Measurements from ENCODE around the gene EIF3B. TPM values are rescaled to one million over a fixed set of nuclear protein-coding genes. Genes with fewer than 3 reads are reported as not detected.
"Not testable (repeated sequence)": the region's sequence is repeated elsewhere in the genome, so short reads cannot be mapped to it uniquely, and the experiment has no call there.

The EIF3B gene
- total RNA-seq, 1 donor from 2014 or later = 239 TPM

- peak; percentile 96 for DNase-seq (ENCODE audit: low read depth)
Observed at GRCh38 chr7:2399848-2400587, 45.4 kb downstream of the EIF3B start.

- no peak for DNase-seq (ENCODE audit: low read depth)
Observed at GRCh38 chr7:2402687-2403013, 48.0 kb downstream of the EIF3B start.

DNA sequence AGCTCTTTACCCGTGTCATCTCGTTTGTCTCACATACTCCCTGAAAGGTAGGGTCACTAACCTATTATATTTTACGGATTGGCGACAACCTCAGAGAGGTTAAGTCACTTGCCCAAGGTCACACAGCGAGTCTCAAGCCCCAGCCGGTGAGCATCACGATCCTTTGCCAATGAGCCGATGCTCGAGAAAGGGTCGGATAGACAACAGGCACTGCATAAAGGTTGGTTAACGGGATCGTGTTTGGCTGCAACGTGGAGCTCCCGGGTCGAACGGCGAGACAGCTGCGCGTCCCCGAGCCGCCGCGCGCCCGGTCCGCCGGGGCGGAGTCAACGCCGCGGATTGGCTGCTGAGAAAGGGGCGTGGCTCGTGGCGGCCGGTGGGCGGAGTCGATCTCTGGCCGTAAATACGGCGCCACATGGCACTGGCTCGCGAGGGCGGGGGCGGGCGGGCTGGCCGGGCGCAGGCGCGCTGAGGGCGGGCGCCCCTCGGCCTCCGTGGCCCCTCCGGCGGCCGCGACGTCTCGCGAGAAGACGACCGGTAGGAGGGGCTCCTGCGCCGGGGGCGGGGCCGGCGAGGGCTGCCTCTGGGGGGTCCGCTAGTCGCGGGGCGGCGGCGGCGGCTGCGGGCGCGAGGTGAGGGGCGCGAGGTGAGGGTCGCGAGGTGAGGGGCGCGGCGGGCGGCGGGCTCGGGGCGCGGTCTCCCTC, 48.5 kb downstream of the EIF3B start, which contains the start of gene CHST12:
TSS of gene CHST12 (plus strand) at position 598 of the 704 bp plus-strand sequence. CDS start 29,029 bp downstream, outside the sequence.
- peak; percentile 73 for DNase-seq (ENCODE audit: low read depth)

- DNase-seq (ENCODE audit: low read depth) = no peak
Observed at GRCh38 chr7:2403718-2404648, 49.4 kb downstream of the EIF3B start.

DNA sequence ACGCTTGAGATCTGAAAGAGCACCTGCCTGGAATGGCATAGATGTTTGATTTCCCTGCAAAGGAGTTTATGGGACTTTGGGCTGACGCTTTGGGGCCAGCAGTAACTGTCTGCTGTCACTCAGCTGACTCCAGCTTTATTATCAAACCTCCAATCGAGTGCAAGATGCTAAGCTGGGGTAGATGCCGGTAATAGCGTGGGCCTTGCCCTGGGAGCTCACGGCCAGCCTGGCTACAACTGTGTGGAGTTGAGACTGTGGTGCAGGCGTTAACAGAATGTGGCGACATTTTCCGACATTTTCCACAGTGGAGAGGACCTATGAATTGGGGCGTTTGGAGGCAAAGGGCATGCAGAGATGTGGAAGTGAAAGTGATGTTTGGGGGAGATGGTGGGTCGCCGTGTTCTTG, 50.1 kb downstream of the EIF3B start:
- no peak for DNase-seq (ENCODE audit: low read depth)

- DNase-seq (ENCODE audit: low read depth) = no peak
Observed at GRCh38 chr7:2405201-2405600, 50.6 kb downstream of the EIF3B start.

DNA sequence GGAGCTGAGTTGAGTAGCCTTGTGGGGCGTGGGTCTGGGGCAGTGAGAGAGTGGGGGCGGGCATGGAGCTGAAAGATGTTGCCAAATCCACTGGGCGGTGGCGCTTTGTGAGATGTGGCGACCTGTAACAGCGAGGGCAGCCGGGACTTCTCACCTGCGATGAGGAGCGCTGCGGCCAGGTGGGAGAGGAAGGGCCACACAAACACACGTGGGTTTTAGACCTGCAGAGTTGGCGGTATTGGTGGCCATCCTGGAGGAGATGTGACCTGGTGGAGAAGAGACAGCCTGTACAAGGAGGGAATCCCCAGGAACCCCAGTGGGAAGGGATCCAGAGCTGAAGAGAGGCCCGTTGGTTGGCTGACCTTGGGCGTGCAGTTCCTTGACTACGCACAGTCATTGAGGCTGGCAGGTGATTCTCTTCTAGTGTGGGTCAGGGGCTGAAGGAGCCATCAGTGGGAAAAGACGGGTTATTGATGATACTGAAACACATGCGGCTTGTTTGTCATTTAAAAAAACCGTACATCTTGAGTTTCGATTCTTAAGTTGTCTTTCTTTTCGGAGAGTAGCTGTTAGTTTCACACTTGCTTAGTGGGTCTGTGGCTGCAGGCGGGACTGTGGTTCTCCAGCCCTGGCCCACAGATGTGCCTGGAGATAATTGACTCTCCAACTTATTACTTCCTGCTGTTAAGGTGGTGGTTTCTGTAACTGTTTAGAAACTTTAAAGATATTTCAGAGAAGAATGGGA, 51.1 kb downstream of the EIF3B start:
- DNase-seq (ENCODE audit: low read depth) = no peak

GRCh38 chr7:2409745-2410414, 55.3 kb downstream of the EIF3B start:
- DNase-seq (ENCODE audit: low read depth) = no peak

DNA sequence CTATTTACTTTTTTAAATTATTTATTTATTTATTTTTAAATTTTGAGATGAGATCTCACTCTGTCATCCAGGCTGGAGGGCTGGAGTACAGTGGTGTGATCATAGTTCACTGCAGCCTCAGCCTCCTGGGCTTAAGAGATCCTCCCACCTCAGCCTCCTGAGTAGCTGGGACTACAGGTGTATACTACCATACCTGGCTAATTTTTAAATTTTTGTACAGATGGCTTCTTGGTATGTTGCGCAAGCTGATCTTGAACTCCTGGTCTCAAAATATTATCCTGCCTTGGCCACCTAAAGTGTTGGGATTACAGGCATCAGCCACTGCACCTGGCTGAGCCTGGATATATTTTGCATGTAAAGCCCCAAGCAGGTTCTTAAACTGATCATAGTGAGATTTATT, 56.4 kb downstream of the EIF3B start:
- no peak for DNase-seq (ENCODE audit: low read depth)

- DNase-seq (ENCODE audit: low read depth) = no peak
Observed at GRCh38 chr7:2411815-2412586, 57.4 kb downstream of the EIF3B start.

DNA sequence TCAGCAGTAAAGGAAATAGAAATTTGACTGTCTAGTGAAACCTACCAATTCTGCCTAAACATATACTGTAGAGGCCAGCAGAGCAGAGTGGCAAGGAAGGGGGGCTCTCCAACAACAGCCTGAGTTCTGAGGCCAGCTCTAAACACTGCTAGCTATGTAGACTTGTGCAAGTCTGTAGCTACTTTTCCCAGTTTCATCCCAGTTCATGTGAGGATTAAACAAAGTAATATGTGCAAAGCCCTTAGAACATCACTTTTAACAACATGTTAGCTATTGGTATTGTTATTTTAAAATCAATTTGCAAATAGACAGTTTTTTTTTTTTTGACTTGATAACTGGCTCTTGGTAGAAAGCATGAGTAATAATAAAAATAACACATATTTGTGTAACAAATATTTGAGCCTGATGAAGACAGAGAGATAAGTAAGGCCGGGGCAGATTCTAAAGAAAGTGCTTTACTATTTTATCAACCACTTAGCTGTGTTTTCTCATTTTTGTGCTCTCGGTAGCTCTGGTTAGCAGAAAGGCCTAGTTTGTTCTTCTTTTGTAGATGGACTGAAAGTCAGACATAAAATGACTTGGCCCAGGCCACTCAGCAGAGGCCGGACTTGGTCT, 58.1 kb downstream of the EIF3B start:
- no peak for DNase-seq (ENCODE audit: low read depth)

GRCh38 chr7:2416063-2416462, 61.4 kb downstream of the EIF3B start:
- no peak for DNase-seq (ENCODE audit: low read depth)

- no peak for DNase-seq (ENCODE audit: low read depth)
Observed at GRCh38 chr7:2416650-2417049, 62.0 kb downstream of the EIF3B start.

DNA sequence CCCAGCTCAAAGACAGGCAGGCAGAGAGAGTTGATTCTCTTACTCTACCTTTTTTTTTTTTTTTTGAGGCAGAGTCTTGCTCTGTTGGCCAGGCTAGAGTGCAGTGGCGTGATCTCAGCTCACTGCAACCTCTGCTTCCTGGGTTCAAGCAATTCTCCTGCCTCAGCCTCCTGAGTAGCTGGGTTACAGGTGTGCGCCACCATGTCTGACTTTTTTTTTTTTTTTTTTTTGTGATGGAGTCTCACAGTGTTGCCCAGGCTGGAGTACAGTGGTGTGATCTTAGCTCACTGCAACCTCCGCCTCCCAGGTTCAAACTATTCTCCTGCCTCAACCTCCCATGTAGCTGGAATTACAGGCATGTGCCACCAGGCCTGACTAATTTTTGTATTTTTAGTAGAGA, 62.6 kb downstream of the EIF3B start:
- DNase-seq (ENCODE audit: low read depth) = not testable (repeated sequence)

DNA sequence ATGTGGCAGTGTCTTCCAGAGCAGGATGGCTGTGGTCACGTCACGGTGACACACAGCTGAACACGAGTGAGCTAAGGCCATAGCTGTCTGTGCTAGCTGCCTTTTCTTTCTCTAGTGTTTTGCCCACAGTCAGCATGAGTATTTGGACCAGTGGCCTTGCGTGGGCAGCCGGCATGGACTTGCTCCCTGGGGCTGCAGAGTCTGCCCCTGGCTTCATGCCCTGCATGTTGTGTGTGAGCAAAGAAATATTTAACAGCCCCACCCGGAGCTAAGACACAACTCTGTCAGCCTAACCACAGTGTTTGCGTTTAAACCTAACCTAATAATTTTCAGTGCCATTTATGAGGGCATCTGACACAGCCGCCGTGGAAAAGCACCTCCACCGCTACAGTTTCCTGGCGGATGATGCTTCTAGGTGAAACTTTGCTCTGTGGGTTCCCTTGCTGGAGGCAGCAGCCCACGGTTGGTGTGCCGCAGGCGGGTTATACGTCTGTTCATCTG, 63.4 kb downstream of the EIF3B start:
- DNase-seq (ENCODE audit: low read depth) = peak; percentile 36

GRCh38 chr7:2420216-2420933, 65.7 kb downstream of the EIF3B start:
- DNase-seq (ENCODE audit: low read depth) = no peak

DNA sequence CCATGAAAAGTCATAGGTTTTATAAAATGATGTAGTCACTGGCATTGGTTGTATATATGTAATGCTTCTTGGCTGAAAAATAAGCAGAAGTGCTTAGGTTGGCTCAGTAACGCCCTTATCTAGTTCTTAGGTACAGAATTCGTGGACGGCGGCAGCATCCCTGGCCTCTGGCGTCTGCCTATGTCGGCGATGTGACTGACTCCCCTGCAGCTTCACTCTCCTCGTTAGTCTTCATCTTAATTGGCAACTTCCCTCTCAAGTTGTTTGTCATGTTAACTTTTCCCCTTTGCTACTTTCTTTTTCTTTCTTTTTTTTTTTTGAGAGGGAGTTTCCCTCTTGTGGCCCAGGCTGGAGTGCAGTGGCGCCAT, 67.3 kb downstream of the EIF3B start:
- DNase-seq (ENCODE audit: low read depth) = no peak

DNA sequence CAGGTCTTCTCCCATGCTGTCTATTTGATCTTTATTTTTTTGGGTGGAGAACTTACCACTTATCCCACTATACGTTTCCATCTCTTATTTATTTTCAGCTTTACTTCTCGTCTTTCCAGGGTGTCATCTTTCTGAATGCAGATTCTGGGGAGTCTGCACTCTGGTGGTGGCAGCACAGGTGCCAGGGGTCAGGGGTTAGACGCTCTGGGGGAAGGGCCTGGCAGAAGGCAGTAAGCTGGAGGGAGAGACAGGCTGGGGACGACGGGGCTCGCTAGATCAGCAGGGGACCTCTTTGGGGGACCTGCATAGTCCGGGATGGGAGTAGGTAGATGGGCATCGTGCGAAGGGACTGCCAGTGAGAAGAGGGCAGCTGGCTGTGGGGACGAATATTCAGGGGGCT, 71.1 kb downstream of the EIF3B start:
- DNase-seq (ENCODE audit: low read depth) = no peak

Data from renal cortical epithelial cell (primary cell).